Liver (tissue), 3 donors: ENCODE data around the gene LPP.

Experiments
- CTCF ChIP-seq: fragments of 150-350 bp; IDR thresholded peaks from 2 replicates; pipeline ENCODE4 v1.5.1; 2017; ENCODE audit warnings: improper control_type of control experiment, low read depth, low read length; ENCODE audit not compliant: missing input control
- EGR1 ChIP-seq, 2 donors: IDR thresholded peaks; 2 replicates each; pipeline ENCODE4 v1.6.1; 2016 to 2018; ENCODE audit warnings: antibody characterized with exemption in 2 of 2, low read depth in 2 of 2
- GABPA ChIP-seq, 2 donors: IDR thresholded peaks in 1 of 2; conservative IDR thresholded peaks in 1 of 2; 2 replicates each; pipeline ENCODE4 v1.6.1; 2016; ENCODE audit warnings: antibody characterized with exemption in 2 of 2, mild to moderate bottlenecking in 1 of 2, moderate library complexity in 1 of 2
- HNF4A ChIP-seq, 2 donors: conservative IDR thresholded peaks; 2 replicates each; pipeline ENCODE4 v1.6.1; 2016; ENCODE audit warnings: antibody characterized with exemption in 2 of 2, mild to moderate bottlenecking in 2 of 2
- JUND ChIP-seq, 2 donors: IDR thresholded peaks; 2 replicates each; pipeline ENCODE4 v1.6.1; 2016; ENCODE audit warnings: antibody characterized with exemption in 2 of 2
- REST ChIP-seq: IDR thresholded peaks from 2 replicates; pipeline ENCODE4 v1.6.1; 2016; ENCODE audit warnings: antibody characterized with exemption, mild to moderate bottlenecking
- RXRA ChIP-seq, 2 donors: IDR thresholded peaks; 2 replicates each; pipeline ENCODE4 v1.6.1; 2017 to 2018; ENCODE audit warnings: antibody characterized with exemption in 2 of 2, mild to moderate bottlenecking in 1 of 2
- SP1 ChIP-seq: IDR thresholded peaks from 2 replicates; pipeline ENCODE4 v1.6.1; 2018; ENCODE audit warnings: antibody characterized with exemption, mild to moderate bottlenecking
- TAF1 ChIP-seq: conservative IDR thresholded peaks from 2 replicates; pipeline ENCODE4 v1.6.1; 2016; ENCODE audit warnings: antibody characterized with exemption, mild to moderate bottlenecking
- YY1 ChIP-seq: IDR thresholded peaks from 2 replicates; pipeline ENCODE4 v1.6.1; 2016; ENCODE audit warnings: antibody characterized with exemption, mild to moderate bottlenecking
- donor health status: healthy.
- donor health status: healthy.

GRCh38 chr3:188152660-188153436 lies 1.1 kb upstream of the LPP start:
- TF ChIP-seq CTCF, result no peak
- TF ChIP-seq YY1, result no peak
- no peak for TF ChIP-seq JUND (IDR thresholded peaks at IDR 0.05)
- no peak for TF ChIP-seq REST
- no peak for TF ChIP-seq GABPA (IDR thresholded peaks at IDR 0.05 in 1 of 2, conservative IDR thresholded peaks at IDR 0.05 in 1 of 2)
- no peak for TF ChIP-seq SP1
- no peak for TF ChIP-seq HNF4A (conservative IDR thresholded peaks at IDR 0.05)
- TF ChIP-seq TAF1, result no peak
- no peak for TF ChIP-seq EGR1 (IDR thresholded peaks at IDR 0.05; ENCODE audit: low read depth in 2 of 2)
- no peak for TF ChIP-seq RXRA (IDR thresholded peaks at IDR 0.05)
